Fibroblast of the aortic adventitia (primary cell): Measurements from ENCODE around the gene RPL35. TPM values are rescaled to one million over a fixed set of nuclear protein-coding genes. Genes with fewer than 3 reads are reported as not detected.
"Not testable (repeated sequence)": the region's sequence is repeated elsewhere in the genome, so short reads cannot be mapped to it uniquely, and the experiment has no call there.

Experiments used
- DNase-seq: peaks from one replicate; pipeline ENCODE4 v3.0.0-alpha.2; 2010; ENCODE audit warnings: low read depth
- H3K4me3 ChIP-seq: 2 replicates; pipeline ENCODE4 v1.5.1; 2011; ENCODE audit warnings: low read depth, mild to moderate bottlenecking, control low read depth, low read length, moderate library complexity
- total RNA-seq: library from RNA; depleted of rRNA; stranded (reverse); fragments of >200 nt; gene quantifications from 2 replicates; pipeline ENCODE4 v1.2.3, GENCODE V29; 2012; ENCODE audit warnings: low replicate concordance
- TF ChIP-seq, protein P1 (sequence below): IDR thresholded peaks from 2 replicates; pipeline ENCODE4 v1.5.1; 2011; ENCODE audit warnings: mild to moderate bottlenecking, low read length, control low read depth, inconsistent platforms; ENCODE audit not compliant: insufficient read depth

RPL35 gene
- total RNA-seq, 1 donor: 2,683 TPM

DNA sequence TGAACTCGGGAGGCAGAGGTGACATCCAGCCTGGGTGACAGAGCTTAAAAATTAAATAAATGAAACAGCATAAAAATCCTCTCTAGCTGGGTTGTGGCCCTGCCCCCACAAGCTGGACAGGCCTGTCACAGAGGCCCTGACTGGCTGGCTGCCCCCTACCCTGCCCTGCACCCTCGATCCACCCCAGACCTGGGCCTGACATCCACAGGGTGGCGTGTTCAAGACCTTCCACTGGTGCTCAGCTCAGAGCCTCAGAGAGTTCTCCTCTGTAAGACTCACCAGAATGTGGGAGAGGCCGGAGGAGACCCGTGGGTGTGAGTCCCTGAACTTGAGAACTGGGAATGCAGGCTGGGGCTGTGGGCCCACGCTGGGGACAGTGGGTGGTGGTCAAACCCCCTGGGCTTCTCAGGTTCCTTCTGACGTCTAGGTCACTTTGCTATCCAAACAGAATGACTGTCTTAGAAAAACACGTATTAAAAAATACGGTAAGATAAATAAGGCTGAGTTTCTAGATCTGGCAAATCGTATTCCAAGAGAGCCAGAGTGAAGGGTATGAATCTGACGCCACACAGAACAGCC lies 18.2 kb downstream of the RPL35 start:
- no peak overlapping the region for H3K4me3 ChIP-seq
- TF ChIP-seq, protein P1, sequence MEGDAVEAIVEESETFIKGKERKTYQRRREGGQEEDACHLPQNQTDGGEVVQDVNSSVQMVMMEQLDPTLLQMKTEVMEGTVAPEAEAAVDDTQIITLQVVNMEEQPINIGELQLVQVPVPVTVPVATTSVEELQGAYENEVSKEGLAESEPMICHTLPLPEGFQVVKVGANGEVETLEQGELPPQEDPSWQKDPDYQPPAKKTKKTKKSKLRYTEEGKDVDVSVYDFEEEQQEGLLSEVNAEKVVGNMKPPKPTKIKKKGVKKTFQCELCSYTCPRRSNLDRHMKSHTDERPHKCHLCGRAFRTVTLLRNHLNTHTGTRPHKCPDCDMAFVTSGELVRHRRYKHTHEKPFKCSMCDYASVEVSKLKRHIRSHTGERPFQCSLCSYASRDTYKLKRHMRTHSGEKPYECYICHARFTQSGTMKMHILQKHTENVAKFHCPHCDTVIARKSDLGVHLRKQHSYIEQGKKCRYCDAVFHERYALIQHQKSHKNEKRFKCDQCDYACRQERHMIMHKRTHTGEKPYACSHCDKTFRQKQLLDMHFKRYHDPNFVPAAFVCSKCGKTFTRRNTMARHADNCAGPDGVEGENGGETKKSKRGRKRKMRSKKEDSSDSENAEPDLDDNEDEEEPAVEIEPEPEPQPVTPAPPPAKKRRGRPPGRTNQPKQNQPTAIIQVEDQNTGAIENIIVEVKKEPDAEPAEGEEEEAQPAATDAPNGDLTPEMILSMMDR: no peak
- DNase-seq: no peak

DNA sequence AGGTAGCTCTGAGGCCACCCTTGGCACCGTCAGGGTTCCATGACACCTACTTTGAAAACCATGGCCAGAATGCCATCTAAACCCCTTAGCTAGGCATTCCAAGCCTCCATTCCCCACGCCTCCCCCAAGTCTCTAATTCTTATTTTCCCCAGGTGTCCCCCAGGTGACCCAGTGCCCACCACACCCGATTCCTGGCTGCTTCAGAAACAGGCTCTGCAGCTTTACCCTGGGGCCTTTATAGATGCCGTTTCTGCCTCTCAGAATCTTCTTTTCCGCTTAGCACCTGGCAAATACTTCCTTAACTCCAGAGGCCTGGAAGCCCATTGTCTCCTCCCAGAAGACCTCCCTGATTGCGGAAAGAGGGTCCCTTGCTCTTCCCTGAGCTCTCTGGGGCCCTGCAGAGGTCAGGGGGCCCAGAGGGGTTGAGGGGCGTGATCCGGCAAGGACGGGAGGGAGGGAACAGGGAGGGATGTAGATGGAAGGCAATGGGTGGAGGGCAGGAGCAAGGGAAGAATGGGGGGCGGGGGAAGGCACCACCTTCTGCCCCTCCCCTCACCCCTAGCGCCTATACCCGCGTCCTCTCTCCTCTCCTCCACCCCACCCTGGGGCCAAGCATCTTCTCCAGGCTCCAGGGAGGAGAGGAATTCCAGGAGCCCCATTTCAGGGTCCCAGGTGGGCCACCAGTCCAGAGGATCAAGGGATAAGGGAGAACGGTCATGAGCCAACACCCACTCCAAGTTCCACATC lies 20.5 kb downstream of the RPL35 start:
- TF ChIP-seq, protein P1: no peak
- no peak overlapping the region for H3K4me3 ChIP-seq
- DNase-seq: no peak

DNA sequence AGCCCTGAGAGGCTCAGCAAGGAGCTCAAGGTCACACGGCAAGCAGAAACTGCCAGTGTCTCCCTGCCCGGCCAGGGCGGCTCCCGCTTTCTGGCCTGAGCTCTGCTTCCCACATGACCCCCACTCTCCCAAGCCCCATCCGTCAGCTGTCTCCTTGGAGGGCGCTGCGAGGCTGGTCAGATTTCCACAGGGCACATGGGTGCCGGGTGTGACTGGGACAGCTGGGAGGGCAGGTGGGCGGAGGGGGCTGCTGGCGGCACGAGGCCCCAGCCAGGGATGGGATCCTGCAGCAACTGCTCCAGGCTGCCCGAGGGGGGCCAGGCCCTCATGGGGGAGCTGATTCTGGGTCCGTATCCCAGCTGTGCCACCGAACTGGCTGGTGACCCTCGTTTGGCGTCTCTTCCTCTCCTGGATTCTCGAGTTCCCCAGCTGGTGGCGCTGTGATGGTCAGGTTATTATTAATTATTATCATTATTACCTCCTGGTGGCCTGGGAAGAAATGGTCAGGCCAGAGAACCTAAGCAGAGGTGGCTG lies 21.4 kb downstream of the RPL35 start:
- TF ChIP-seq, protein P1: peak; percentile 26
- H3K4me3 ChIP-seq: no peak overlapping the region
- no peak for DNase-seq

DNA sequence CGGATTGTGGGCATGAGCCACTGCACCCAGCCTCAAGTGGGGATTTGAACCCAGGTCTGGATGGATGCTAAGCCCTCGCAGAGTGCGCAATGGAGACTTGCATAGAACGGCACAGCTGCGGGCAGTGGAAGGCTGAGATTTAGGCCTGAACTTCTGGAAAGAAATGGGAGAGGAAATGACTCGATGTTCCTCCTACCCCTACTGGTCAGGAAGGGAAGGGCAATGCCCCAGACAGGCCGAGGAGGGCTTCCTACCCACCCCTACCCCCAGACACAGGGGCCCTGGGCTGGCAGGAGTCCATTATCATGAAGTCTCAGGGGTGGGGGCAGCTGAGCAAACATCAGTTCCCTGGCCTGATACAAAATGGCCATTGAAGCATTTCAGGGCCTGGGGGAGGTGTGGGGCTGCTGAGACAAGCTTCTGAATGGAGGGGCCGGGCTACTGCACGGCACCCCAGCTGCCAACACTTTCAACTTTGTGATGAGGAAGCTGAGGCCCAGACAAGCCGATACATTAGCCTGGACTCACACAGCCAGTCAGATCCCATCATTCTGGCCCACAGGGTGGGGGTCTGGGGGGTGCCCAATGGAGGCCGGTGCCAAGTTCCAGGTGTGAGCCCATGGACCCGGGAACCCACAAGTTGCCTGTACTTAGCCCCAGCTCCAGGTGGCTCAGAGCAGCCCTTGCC lies 22.0 kb downstream of the RPL35 start:
- DNase-seq: peak; percentile 36
- TF ChIP-seq, protein P1: peak; percentile 66
- H3K4me3 ChIP-seq: no peak overlapping the region

DNA sequence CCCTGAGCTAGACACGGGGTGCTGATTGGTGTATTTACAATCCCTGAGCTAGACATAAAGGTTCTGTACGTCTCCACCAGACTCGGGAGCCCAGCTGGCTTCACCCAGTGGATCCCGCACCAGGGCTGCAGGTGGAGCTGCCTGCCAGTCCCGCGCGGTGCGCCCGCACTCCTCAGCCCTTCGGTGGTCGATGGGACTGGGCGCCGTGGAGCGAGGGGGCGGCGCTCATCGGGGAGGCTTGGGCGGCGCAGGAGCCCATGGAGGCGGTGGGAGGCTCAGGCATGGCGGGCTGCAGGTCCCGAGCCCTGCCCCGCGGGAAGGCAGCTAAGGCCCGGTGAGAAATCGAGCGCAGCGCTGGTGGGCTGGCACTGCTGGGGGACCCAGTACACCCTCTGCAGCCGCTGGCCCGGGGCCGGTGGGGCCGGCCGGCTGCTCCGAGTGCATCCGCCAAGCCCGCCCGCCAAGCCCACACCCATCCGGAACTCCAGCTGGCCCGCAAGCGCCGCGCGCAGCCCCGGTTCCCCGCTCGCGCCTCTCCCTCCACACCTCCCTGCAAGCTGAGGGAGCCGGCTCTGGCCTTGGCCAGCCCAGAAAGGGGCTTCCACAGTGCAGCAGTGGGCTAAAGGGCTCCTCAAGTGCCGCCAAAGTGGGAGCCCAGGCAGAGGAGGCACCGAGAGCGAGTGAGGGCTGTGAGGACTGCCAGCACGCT lies 23.0 kb downstream of the RPL35 start:
- not testable (repeated sequence) for DNase-seq

DNA sequence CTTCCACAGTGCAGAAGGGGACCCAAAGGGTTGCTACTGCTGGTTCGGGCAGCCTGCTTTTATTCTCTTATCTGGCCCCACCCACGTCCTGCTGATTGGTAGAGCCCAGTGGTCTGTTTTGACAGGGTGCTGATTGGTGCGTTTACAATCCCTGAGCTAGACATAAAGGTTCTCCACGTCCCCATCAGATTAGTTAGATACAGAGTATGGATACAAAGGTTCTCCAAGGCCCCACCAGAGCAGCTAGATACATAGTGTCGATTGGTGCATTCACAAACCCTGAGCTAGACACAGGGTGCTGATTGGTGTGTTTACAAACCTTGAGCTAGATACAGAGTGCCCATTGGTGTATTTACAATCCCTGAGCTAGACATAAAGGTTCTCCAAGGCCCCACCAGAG lies 23.6 kb downstream of the RPL35 start:
- not testable (repeated sequence) for DNase-seq, H3K4me3 ChIP-seq

More for the DNA sequence above, 23.0 kb downstream of the RPL35 start:
- not testable (repeated sequence) for H3K4me3 ChIP-seq

DNA sequence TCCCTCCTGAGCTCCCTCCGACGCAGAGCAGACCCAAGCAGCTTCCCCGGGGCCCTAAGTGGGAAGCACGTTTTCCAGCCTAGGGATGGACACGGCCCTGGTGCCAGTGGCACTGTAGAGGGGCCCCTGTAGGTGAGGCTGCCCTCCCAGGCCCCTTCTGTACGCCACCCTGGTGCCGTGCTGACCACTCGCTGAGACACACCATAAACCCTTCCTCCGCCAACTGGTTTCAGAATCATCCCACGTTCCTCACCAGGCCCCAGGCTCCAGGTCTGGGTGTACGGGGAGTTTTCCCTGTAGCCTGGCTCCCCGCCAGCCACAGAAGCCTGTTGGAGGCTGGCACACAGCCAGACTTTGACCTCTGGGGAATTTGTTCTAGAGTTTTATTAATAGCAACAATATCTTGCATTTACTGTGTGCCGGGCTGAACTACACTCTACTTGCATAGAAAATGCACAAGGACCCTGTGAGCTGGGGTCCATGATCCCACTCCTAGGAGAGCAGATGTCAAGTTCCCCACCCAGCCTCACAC lies 26.7 kb downstream of the RPL35 start:
- DNase-seq: peak; percentile 89
- TF ChIP-seq, protein P1: no peak
- H3K4me3 ChIP-seq: no peak overlapping the region
